Cardiac fibroblast (primary cell): ENCODE data around the gene DAPL1.

Experiments used
- DNase-seq, 2 donors: peaks; one replicate each; pipeline versions ENCODE4 v3.0.0 to v3.0.0-alpha.2; 2010; ENCODE audit warnings: low read depth in 2 of 2
- H3K4me3 ChIP-seq, 2 donors: replicated peaks in 1 of 2; 1 replicate in 1 of 2; 2 replicates in 1 of 2; pipeline ENCODE4 v1.5.1; 2011; ENCODE audit warnings: low read depth in 2 of 2, low read length in 2 of 2, mild to moderate bottlenecking in 2 of 2, moderate library complexity in 1 of 2
- TF ChIP-seq, protein P1 (sequence below): IDR thresholded peaks from one replicate; pipeline ENCODE4 v1.5.1; 2011; ENCODE audit warnings: low read depth, mild to moderate bottlenecking, low read length, inconsistent platforms

DAPL1 gene

DNA sequence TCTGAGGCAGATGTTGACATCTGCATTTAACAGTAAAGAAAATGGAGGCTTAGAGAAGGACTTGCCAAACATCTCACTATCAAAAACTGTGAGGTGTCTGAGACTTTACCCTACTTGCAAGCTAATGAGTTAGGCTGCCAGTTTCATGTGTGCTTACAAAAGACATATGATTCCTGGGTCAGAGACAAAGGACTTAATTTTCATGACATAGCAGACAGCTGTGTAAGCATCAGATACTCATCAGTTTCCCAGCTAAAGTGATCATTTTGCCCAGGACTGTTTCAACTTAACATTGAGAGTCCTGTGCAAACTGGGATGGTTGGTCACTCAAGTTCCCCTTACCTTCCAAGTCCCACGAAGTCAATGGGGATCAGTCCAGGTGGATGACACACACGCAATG lies 18.9 kb upstream of the DAPL1 start:
- DNase-seq, result no peak
- TF ChIP-seq, protein P1, sequence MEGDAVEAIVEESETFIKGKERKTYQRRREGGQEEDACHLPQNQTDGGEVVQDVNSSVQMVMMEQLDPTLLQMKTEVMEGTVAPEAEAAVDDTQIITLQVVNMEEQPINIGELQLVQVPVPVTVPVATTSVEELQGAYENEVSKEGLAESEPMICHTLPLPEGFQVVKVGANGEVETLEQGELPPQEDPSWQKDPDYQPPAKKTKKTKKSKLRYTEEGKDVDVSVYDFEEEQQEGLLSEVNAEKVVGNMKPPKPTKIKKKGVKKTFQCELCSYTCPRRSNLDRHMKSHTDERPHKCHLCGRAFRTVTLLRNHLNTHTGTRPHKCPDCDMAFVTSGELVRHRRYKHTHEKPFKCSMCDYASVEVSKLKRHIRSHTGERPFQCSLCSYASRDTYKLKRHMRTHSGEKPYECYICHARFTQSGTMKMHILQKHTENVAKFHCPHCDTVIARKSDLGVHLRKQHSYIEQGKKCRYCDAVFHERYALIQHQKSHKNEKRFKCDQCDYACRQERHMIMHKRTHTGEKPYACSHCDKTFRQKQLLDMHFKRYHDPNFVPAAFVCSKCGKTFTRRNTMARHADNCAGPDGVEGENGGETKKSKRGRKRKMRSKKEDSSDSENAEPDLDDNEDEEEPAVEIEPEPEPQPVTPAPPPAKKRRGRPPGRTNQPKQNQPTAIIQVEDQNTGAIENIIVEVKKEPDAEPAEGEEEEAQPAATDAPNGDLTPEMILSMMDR, result no peak
- no peak overlapping the region for H3K4me3 ChIP-seq

DNA sequence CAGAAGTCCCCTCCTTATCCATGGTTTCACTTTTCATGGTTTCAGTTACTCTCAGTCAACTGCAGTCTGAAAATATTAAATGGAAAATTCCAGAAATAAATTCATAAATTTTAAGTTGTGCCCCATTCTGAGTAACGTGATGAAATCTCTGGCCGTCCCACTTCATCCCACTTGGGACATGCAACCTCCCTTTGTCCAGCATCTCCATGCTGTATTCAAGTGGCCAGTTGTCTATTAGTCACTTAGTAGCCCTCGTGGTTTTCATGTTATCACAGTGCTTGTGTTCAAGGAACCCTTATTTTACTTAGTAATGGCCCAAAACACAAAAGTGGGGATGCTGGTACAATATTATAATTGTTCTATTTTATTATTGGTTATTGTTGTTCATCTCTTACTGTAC lies 18.0 kb upstream of the DAPL1 start:
- no peak overlapping the region for H3K4me3 ChIP-seq
- no peak for DNase-seq
- TF ChIP-seq, protein P1, result no peak

DNA sequence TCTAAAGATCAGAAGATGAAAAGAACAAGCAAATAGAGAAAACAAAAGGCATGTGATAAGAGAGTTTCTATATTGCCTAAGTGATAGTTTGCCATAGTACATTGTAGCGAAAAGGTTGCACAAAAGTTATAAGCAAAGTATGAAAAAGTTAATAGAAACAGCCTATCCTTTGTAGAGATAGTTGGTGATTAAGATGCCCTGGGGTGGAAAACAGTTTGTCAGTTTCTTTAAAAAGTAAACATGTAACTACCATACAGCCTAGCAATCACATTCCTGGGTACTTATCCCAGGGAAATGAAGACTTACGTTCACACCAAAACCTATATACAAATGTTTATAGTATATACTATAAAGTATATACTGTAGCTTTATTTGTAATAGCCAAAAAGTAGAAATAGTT lies 16.9 kb upstream of the DAPL1 start:
- TF ChIP-seq, protein P1, result no peak
- DNase-seq, result no peak

DNA sequence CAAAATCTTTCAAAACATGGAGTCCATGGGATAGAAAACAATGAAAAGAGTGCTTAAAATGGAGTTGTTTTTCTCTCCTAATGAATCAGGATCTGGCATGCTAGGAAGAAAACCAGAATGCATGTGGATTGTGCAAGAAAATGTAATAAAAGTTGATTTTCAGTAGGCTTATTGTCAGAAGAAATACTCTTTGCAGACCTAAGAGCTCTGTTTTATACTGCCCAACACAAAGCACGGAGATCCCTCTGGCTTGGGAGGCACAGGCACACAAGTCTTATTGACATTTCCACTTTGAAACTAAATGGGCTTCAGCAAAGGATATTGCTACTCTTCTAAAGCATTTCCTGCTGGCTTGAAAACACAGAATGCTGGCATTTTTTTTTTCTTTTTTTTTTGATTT lies 15.5 kb upstream of the DAPL1 start:
- H3K4me3 ChIP-seq, result no peak overlapping the region
- peak; percentile 27 to 45 for DNase-seq
- TF ChIP-seq, protein P1, result no peak

More for the DNA sequence above, 16.9 kb upstream of the DAPL1 start:
- no peak overlapping the region for H3K4me3 ChIP-seq

DNA sequence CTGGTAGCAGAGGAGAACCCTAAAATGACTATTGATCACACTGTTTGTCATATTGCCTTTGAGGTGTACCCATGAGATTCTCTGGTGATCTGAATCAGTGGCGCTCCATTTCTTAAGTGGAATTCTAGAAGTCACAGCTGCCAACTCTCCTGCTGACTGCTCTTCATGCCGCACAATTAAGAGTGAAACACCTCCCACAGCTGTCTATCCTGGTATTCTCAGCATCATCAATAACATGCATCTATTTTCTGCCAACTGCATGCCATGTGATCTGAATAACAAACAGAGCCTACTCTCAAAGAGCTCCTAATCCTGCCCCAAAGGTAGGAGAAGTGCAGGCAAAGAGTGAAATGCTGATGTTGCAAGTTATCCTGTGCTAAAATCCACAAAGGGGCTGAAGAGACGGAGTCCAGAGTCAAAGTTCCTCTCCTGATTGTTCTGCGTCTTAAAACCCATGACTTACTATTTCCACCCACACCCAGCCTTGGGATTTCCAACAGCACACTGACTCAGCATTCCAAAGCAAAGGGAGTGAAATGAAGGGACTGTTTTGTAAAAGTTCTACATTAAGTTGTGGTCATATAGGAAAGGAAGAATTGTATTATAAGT lies 13.7 kb upstream of the DAPL1 start:
- no peak overlapping the region for H3K4me3 ChIP-seq
- DNase-seq, result peak; percentile 78 to 82
- TF ChIP-seq, protein P1, result no peak

DNA sequence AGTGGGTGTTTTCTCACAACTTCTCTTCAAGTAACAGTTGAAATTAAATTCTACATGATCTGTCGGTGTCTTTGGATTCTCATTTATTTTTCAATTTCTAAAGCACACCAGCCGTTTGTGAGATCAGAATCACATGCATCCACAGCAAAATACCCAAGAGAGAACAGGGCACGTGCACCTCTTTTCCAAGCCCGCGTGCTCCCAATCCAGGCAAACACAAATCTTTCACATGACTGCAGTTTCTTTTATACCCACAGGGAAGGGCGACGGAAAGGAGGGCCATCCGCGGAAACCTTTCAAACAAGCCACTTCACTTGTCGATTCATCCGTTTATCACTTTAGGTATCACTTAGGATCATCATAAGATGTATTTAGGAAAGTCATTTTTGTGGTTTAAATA lies 13.0 kb upstream of the DAPL1 start:
- TF ChIP-seq, protein P1, result no peak
- no peak overlapping the region for H3K4me3 ChIP-seq
- no peak for DNase-seq

DNA sequence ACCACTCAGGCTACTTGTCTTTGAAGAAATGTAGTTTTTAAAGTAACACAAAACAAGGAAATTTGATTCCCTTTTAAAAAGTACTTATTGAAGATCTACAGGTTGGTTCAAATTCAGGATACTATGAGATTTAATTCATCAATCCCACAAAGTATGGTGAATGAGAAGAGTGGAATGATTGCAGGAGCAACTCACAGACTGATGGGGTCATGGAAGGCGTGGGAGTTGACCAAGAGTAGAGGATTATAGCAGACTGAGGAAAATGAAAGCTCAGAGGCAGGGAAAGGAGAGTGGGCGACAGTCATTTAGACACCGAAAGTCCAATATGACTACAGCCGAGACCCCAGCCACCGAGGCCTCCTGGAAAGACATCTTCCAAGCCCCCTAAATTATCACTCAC lies 12.5 kb upstream of the DAPL1 start:
- TF ChIP-seq, protein P1, result no peak
- no peak overlapping the region for H3K4me3 ChIP-seq
- no peak for DNase-seq
